ENCODE measurements around the gene MAD2L2.
A peak's percentile ranks its signal among the peaks of the same experiment; 100 is the strongest.
"Not testable (repeated sequence)": the region's sequence is repeated elsewhere in the genome, so short reads cannot be mapped to it uniquely, and the experiment has no call there.

Gene MAD2L2

GRCh38 chr1:11646317-11646716, 34.6 kb downstream of the MAD2L2 start:
- no peak overlapping the region for H3K4me3 ChIP-seq (replicated peaks; ENCODE audit: low read depth, low read length)
- no peak for TF ChIP-seq CTCF (IDR thresholded peaks at IDR 0.05; ENCODE audit: low read length, missing control alignments)

DNA sequence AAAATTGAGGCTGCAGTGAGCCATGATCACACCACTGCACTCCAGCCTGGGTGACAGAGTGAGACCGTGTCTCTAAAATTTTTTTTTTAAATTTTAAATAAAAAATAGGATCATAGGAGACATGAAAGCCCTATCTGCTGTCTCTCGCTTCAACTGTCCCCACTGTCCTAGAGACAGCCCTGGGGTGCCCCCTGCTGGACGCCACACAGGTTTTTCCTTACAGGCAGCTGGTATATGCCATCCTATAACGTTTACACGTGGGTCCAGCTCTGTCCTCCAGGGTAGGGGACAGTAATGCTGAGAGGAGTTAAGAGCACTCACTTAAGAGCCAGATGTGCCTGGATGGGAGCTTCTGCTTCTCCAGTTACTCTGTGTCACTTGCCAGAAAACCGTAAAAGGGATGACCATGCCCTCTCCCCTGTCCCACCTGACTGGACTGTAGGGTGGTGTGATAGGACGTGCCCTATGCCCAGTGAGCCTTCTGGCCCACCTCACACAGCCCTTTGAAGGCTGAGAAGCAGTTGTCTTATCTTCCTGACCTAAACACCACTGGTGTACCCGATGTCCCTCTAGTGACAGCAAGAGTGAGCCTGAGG, 35.2 kb downstream of the MAD2L2 start:
- peak; percentile 78 for DNase-seq (ENCODE audit: low read depth)
- no peak overlapping the region for H3K4me3 ChIP-seq (replicated peaks; ENCODE audit: low read depth, low read length)
- peak; percentile 81 for TF ChIP-seq CTCF (IDR thresholded peaks at IDR 0.05; ENCODE audit: low read length, missing control alignments)

More at GRCh38 chr1:11646317-11646716, 34.6 kb downstream of the MAD2L2 start:
- DNase-seq (ENCODE audit: low read depth): no peak

DNA sequence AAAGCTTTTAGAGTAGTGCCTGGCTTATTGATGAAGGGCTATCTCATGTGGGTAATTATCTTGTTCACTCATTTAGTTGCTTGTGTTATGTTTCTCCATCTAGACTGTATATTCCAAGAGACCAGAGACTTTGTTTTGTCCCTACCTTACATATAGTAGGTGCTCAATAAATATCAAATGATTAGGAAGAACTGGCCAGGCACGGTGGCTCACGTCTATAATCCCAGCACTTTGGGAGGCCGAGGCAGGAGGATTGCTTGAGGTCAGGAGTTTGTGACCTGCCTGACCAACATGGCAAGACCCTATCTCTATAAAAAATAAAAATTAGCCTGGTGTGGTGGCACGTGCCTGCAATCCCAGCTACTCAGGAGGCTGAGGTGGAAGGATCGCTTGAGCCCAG, 35.7 kb downstream of the MAD2L2 start:
- no peak for DNase-seq (ENCODE audit: low read depth)
- H3K4me3 ChIP-seq (replicated peaks; ENCODE audit: low read depth, low read length): no peak overlapping the region
- no peak for TF ChIP-seq CTCF (IDR thresholded peaks at IDR 0.05; ENCODE audit: low read length, missing control alignments)

DNA sequence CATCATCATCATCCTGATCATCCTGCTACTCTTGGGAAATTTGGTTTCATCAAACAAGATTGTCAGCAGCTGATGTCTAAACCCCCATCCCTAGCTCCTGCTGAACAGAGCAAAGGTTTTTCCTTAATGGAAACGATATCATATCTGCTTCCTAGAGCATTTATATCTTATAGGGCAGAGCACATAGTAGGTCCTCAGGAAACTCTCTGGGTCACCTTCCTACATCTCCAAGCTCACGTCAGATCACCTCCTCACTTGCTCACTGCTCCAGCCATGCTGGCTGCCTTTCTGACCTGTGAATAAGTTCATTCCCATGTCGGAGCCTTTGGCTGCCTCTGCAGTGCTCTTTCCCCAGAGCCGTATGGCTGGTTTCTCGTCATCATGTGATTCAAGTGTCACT, 37.2 kb downstream of the MAD2L2 start:
- no peak for TF ChIP-seq CTCF (IDR thresholded peaks at IDR 0.05; ENCODE audit: low read length, missing control alignments)
- no peak overlapping the region for H3K4me3 ChIP-seq (replicated peaks; ENCODE audit: low read depth, low read length)
- no peak for DNase-seq (ENCODE audit: low read depth)

- peak; percentile 79 for DNase-seq (ENCODE audit: low read depth)
- H3K4me3 ChIP-seq (replicated peaks; ENCODE audit: low read depth, low read length): not testable (repeated sequence)
Observed at GRCh38 chr1:11642418-11643017, 38.4 kb downstream of the MAD2L2 start.

- DNase-seq (ENCODE audit: low read depth): no peak
- no peak for TF ChIP-seq CTCF (IDR thresholded peaks at IDR 0.05; ENCODE audit: low read length, missing control alignments)
- no peak overlapping the region for H3K4me3 ChIP-seq (replicated peaks; ENCODE audit: low read depth, low read length)
Observed at GRCh38 chr1:11641776-11642305, 39.1 kb downstream of the MAD2L2 start.

DNA sequence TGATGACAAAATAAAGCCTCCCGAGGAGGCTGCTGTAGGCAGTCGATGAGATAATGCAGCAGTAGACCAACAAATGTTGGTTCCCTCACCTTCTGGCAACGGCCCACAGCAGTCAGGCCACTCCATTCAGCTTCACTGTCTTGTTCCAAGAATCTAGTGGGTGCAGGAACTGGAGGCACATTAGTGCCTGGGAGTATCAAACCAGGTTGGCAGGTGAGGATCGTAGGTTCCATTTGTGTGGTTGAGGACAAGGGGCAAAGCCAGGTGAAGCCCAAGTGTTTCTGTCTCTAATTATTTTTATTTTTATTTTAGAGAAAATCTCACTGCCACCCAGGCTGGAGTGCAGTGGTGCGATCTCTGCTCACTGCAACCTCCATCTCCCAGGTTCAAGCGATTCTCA, 40.0 kb downstream of the MAD2L2 start:
- DNase-seq (ENCODE audit: low read depth): no peak
- H3K4me3 ChIP-seq (replicated peaks; ENCODE audit: low read depth, low read length): no peak overlapping the region
- no peak for TF ChIP-seq CTCF (IDR thresholded peaks at IDR 0.05; ENCODE audit: low read length, missing control alignments)

All from fibroblast of pulmonary artery (primary cell).